OCI-M2 (cell line): Measurements from ENCODE around the gene CLCN4.

Experiments
- DNase-seq: peaks from one replicate; lab custom pipeline; 2025; ENCODE audit not compliant: unreplicated experiment; lab: John Stamatoyannopoulos, UW

CLCN4 gene

DNA sequence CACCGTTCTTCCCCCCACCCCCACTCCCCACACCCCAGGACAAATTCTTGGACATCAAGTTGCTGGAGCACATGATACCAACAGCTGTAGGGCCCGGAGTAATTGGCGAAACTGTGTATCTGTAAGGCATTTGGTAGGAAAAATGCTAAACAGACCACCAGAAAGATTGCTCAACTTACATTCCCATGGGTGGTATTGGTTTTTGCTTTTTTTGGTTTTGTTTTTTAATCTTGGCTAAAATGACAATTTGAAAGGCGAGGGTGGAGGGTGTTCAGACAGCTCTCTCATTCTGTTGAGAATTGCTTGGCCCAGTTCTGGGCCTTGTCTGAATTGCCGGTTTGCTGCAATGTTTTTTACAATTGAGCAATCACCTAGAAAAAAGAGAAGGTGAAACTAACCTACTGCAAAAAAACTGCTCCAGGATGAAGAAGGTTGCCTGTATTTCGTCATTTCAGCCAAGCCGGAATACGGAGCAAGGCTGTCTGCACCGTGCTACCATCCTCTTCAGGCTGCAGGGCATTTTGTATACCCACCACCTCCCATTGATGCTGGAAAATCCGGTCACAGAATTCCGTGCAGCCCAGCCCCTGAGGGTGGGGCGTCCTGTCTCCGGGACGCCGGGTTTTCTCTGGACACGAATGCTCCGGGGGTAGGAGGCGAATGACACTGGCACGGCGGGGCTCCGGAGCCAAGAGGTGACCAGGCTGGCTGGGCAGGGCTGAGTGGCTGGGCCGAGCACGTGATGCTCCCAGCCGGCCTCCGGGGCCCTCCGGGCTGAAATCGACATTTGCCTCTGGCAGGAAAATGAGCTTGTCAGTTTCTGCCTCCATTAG, at the start of gene CLCN4:
TSS of gene CLCN4 (plus strand) at position 777 of the 833 bp plus-strand sequence. CDS start 28,058 bp downstream, outside the sequence.
- no peak for DNase-seq

GRCh38 chrX:10107483-10107882, 49.3 kb upstream of the CLCN4 start:
- no peak for DNase-seq

DNA sequence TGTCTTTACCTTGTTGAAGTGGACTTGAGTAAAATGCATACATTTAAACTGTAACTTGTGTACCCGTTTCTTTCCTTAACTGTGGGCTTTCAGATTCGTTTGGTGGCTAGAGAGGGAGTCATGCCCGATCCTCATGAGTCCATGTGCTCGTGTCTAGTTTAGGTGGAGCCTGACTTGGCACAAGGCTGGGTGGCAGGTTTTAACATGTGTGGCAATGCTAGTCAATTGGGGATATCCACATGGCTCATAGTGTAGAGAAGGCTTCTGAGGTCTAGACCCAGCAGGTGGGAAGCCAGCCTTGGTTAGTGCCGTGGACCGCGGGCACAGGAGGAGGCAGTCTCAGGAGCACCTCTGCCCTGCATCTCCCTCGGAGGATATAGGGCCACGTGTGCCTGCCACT, 48.5 kb upstream of the CLCN4 start:
- DNase-seq: no peak

- DNase-seq: no peak
Observed at GRCh38 chrX:10109695-10110094, 47.1 kb upstream of the CLCN4 start.

DNA sequence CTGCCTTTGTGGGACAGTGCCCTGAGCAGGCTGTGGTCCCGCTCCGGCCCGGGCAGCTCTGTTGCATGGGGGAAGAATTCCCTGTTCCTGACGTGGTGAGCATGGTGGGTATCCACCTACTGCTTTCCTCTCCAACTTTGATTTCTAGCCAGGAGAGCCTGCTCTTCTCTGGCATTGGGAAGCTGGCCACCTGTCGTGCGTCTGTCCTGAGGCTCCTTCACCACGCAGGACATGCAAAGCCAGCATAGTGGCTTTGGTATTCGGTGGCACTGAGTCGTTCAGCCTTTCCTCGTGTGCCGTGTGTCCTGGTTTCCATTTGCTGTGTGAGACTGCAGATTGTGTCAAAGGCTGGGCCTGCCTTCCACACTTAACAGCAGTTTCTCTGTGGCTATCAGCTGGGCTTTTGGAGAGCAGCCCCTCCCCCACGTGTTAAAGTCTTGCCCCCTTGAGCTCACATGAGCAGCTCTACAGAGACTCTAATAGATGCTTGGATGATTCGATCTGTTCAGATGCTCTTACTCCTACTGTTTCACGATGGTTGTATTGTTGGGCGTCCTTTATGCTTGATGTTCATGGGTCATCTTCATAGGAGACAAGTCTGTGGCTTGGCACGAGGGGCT, 46.3 kb upstream of the CLCN4 start:
- no peak for DNase-seq

DNA sequence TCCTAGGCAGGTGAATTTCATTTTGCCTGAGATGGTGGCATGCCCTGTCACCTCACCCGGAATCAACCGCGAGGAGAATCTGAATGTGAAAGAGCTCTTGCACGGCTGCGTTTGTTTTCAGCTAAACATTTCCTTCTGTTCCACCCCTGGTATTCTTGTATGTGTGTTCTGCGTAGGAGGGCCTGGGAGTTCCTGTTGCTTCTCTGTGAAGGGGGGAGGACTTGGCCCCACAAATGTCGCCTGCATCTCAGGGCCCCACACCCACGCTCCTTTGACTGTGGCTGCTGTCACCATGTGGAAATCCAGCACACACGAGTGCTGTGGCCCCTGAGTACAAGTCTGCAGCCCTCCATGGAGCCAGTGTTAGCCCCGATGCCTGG, 45.8 kb upstream of the CLCN4 start:
- DNase-seq: no peak

DNA sequence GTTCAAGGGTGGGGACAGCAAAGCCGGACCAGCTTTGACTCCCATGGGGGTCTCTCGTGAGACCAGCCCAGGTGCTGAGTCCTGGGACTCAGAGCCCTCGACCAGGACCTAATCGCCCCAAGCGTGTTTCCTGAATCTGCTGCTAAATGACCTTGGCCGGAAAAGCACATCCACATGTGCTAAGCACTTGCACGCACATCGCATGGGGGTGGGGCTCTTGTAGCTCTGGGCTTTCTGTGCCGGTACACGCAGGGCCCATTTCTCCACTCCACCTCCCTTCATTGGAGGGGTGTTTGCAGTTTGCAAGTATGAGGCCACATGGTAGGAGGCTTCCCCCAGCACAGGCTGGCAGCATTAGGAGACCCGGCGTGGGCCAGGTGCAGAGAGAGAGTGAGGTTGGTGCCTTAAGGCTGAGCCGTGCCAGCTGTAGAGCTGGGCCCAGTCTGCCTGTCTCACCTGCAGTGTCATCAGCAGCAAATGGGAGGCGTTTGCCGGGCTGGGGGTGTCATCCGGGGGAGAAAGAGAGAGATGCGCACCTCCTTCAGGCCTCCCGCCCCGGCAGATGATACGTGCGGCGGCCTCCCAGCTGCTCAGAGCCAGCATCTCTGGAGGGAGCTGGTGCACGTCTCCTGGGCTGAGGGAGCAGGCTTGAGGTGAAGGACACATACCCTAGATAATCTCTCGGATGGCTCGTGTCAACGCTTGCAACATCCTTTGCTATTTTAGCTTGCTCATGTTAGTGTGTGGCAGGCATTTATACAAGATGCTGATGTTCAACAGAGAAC, 45.2 kb upstream of the CLCN4 start:
- no peak for DNase-seq

- DNase-seq: no peak
Observed at GRCh38 chrX:10112510-10112909, 44.3 kb upstream of the CLCN4 start.

GRCh38 chrX:10115082-10115481, 41.7 kb upstream of the CLCN4 start:
- no peak for DNase-seq

DNA sequence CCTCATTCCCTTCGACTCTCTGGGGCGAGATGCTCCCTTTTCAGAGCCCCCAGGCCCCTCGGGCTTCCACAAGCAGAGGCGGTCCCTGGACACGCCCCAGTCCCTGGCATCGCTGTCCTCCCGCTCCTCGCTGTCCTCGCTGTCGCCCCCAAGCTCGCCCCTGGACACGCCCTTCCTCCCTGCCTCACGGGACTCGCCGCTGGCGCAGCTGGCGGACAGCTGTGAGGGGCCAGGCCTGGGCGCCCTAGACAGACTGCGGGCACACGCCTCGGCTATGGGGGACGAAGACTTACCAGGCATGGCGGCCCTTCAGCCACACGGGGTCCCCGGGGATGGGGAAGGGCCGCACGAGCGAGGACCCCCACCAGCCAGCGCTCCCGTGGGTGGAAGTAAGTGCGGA, 39.5 kb upstream of the CLCN4 start:
- no peak for DNase-seq

- no peak for DNase-seq
Observed at GRCh38 chrX:10117864-10118377, 38.9 kb upstream of the CLCN4 start.

DNA sequence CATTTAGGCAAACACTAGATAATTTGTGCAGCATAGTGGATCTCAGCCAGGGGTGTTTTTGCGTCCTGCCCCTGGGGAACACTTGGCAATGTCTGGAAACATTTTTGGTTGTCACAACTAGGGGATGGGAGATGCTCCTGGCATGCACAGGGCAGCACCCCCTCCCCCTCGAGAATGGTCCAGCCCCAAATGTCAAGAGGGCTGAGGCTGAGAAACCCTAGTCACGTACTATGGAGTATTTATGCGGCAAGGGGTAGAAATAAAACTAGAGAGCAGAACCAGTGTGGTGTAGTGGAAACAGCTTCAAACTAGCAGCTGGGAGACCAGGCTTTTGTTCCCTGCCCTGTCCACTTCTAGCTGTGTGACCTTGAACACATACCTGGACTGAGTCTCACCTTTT, 38.2 kb upstream of the CLCN4 start:
- no peak for DNase-seq

DNA sequence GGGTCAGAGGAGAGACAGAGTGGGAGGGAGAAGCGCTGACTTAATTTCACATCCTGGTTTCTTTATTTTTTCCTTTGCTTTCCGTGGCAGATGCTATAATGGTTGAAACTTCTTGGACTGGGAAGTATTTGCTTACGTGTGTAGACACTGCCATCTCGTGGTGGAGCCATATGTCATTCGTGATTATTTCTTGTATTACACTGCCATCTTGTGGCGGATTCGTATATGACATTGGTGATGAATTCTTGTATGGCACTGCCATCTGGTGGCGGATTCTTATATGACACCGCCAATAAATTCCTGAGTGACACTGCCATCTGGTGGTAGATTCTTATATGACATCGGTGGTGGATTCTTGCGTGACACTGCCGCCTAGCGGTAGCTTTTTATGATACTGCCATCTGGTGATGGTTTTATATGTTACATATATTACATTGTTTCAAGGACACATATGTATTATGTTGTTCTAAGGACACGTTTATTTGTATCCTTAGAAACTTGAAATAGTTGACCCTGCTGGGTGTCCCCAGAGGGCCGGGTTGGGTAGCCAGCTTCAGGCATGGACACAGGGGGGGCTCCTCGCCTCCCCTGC, 37.3 kb upstream of the CLCN4 start:
- peak; percentile 28 for DNase-seq

- no peak for DNase-seq
Observed at GRCh38 chrX:10120331-10120730, 36.4 kb upstream of the CLCN4 start.

- no peak for DNase-seq
Observed at GRCh38 chrX:10120828-10121227, 35.9 kb upstream of the CLCN4 start.

DNA sequence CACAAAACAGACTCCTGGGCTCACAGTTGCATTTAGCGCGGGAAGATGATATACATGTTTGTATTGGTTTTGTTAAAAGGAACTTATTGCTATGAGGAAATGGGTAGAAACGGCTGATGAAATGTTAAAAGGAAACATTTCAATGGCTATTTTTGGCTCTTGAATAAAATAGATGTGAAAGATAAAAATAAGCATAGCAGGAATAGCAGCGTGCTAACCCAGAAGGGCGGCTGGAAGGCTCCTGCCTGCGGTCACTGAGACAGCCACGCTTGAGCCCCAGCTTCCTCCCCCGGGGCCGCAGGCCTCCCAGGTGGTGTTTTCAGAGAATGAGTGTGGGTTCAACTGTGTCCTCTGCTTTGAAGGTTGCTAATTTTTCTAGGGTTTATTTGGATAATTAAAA, 35.0 kb upstream of the CLCN4 start:
- DNase-seq: no peak

DNA sequence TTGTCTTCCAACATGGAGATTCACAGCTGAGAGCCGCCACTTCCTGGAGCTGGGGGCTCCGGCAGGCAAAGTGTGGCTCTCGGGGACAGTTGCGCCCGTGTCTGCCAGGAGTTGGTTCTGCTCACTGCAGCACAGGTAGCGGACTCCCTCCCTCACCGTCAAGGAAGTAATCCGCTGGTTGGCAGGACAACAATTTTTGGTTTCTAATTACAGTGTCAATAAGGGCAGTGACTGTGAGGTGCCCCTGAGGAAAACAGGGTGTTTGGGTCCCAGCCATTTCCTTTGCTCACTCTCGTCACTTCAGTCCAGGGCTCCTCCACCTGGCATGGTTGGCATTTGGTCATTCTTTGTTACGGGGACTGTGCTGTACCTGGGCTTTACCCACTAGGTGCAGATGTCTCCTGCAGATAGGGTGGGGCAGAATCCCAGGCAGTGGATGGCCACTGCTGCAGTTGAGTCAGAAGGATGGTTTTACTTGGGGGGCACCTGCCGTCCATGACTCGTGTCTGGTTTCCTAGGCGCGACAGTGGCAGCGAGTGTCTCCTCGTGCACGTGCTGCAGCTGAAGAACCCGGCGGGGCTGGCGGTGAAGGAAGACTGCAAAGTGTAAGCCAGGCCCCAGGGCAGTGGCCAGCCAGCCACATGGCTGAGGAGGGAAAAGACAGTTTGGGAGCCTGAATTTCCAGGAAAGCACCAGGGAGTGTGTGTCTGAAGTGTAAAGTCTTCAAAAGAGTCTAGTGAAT, 32.1 kb upstream of the CLCN4 start:
- DNase-seq: no peak

DNA sequence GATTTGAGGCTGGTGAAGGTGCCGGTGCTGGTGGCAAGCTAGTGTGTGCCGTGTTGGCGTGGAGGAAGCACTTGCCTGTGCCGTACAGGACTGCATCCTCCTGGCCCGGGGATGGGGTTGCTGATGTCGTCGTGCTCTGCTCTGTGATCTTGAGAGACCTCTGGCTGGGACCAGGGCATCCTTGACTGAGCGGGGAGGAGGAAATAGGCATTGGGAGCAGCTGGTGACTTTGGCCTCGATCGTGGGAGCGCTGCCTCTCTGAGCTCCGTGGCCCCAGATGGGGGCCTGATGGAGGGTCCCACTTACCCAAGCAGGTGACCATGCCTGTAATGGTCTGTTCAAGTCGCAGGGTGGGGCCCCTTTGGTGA, 31.5 kb upstream of the CLCN4 start:
- no peak for DNase-seq

GRCh38 chrX:10126044-10126443, 30.7 kb upstream of the CLCN4 start:
- no peak for DNase-seq

GRCh38 chrX:10126834-10127233, 29.9 kb upstream of the CLCN4 start:
- no peak for DNase-seq

- DNase-seq: no peak
Observed at GRCh38 chrX:10128386-10128785, 28.4 kb upstream of the CLCN4 start.
